Activated CD4-positive, alpha-beta T cell treated with anti-CD3 and anti-CD28 coated beads for 24 hours (primary cell): Measurements from ENCODE around the gene BMP7.
"Not testable (repeated sequence)": the region's sequence is repeated elsewhere in the genome, so short reads cannot be mapped to it uniquely, and the experiment has no call there.

ENCODE experiments used
- DNase-seq, 2 donors: peaks; one replicate each; pipeline ENCODE4 v3.0.0-alpha.2; 2020; ENCODE audit warnings: low read depth in 2 of 2

The BMP7 gene

GRCh38 chr20:57167971-57168701, 98.3 kb downstream of the BMP7 start:
- DNase-seq: no peak

- DNase-seq: no peak
Measured at GRCh38 chr20:57167292-57167655, 99.2 kb downstream of the BMP7 start.

- no peak for DNase-seq
Measured at GRCh38 chr20:57166568-57167291, 99.7 kb downstream of the BMP7 start.

GRCh38 chr20:57165427-57166004, 100.9 kb downstream of the BMP7 start:
- DNase-seq: no peak

- DNase-seq: no peak
Measured at GRCh38 chr20:57164872-57165271, 101.6 kb downstream of the BMP7 start.

GRCh38 chr20:57163041-57163440, 103.4 kb downstream of the BMP7 start:
- no peak for DNase-seq

GRCh38 chr20:57162362-57162652, 104.1 kb downstream of the BMP7 start:
- DNase-seq: no peak

GRCh38 chr20:57161478-57162361, 104.7 kb downstream of the BMP7 start:
- DNase-seq: no peak

GRCh38 chr20:57160985-57161384, 105.5 kb downstream of the BMP7 start:
- no peak for DNase-seq

GRCh38 chr20:57159945-57160610, 106.4 kb downstream of the BMP7 start:
- DNase-seq: no peak

- no peak for DNase-seq
Measured at GRCh38 chr20:57159193-57159851, 107.1 kb downstream of the BMP7 start.

GRCh38 chr20:57158474-57158873, 108.0 kb downstream of the BMP7 start:
- no peak for DNase-seq

GRCh38 chr20:57157787-57158186, 108.7 kb downstream of the BMP7 start:
- not testable (repeated sequence) for DNase-seq

GRCh38 chr20:57157106-57157691, 109.2 kb downstream of the BMP7 start:
- DNase-seq: no peak

GRCh38 chr20:57156011-57156729, 110.3 kb downstream of the BMP7 start:
- no peak for DNase-seq

GRCh38 chr20:57155415-57155814, 111.0 kb downstream of the BMP7 start:
- no peak for DNase-seq

GRCh38 chr20:57153238-57153905, 113.1 kb downstream of the BMP7 start:
- no peak for DNase-seq

- no peak for DNase-seq
Measured at GRCh38 chr20:57152557-57152956, 113.9 kb downstream of the BMP7 start.

- DNase-seq: no peak
Measured at GRCh38 chr20:57150559-57150958, 115.9 kb downstream of the BMP7 start.

- no peak for DNase-seq
Measured at GRCh38 chr20:57148263-57148662, 118.2 kb downstream of the BMP7 start.
